Tibial nerve (tissue), 4 donors: Measurements from ENCODE around the gene AMACR. TPM values are rescaled to one million over a fixed set of nuclear protein-coding genes. Genes with fewer than 3 reads are reported as not detected.
"Not testable (repeated sequence)": the region's sequence is repeated elsewhere in the genome, so short reads cannot be mapped to it uniquely, and the experiment has no call there.

Source experiments
- DNase-seq, 2 donors: peaks; one replicate each; pipeline ENCODE4 v3.0.0-alpha.2; 2019; ENCODE audit warnings: low spot score in 2 of 2
- H3K27ac ChIP-seq, 4 donors: fragments of 200-600 bp; sonication (generic) in 3 of 4; one replicate each; pipeline ENCODE4 v1.5.1; 2017 to 2019; ENCODE audit warnings: mild to moderate bottlenecking in 1 of 4
- H3K27me3 ChIP-seq, 2 donors: fragments of 200-600 bp; sonication (generic) in 1 of 2; one replicate each; pipeline versions ENCODE4 v1.5.1 to v1.6.0; 2017 to 2019
- H3K36me3 ChIP-seq, 3 donors: fragments of 200-600 bp; sonication (generic); one replicate each; pipeline ENCODE4 v1.5.1; 2018 to 2019
- H3K4me1 ChIP-seq, 4 donors: fragments of 200-600 bp; sonication (generic) in 3 of 4; one replicate each; pipeline ENCODE4 v1.5.1; 2017 to 2019
- H3K4me3 ChIP-seq, 4 donors: fragments of 200-600 bp; sonication (generic) in 3 of 4; one replicate each; pipeline ENCODE4 v1.5.1; 2017 to 2019; ENCODE audit warnings: mild to moderate bottlenecking in 1 of 4, moderate library complexity in 1 of 4
- H3K9me3 ChIP-seq, 4 donors: fragments of 200-600 bp; sonication (generic) in 3 of 4; one replicate each; pipeline ENCODE4 v1.5.1; 2017 to 2019
- CTCF ChIP-seq, 5 experiments: fragments of 200-600 bp in 3 of 5; fragments of 450-650 bp in 2 of 5; sonication (generic) in 3 of 5; IDR thresholded peaks; one replicate each; pipeline ENCODE4 v1.5.1; 2016 to 2019; ENCODE audit warnings: antibody characterized with exemption in 5 of 5, mild to moderate bottlenecking in 3 of 5, moderate library complexity in 2 of 5
- EP300 ChIP-seq, 2 donors: sonication (generic); formaldehyde crosslinking; IDR thresholded peaks; one replicate each; pipeline ENCODE4 v1.6.1; 2017; ENCODE audit warnings: antibody characterized with exemption in 2 of 2, mild to moderate bottlenecking in 1 of 2
- POLR2A ChIP-seq, 2 donors: fragments of 450-650 bp; IDR thresholded peaks; one replicate each; pipeline ENCODE4 v1.6.1; 2017; ENCODE audit warnings: antibody characterized with exemption in 2 of 2, mild to moderate bottlenecking in 2 of 2, moderate library complexity in 2 of 2
- WGBS, 2 donors: methylation state at CpG; one replicate each; pipeline ENCODE4 v1.1.5; 2018; 5-methylcytosine and 5-hydroxymethylcytosine counted together
- total RNA-seq, 4 donors: library from RNA; depleted of rRNA; stranded (reverse); fragments of >200 nt; gene quantifications; one replicate each; pipeline ENCODE4 v1.1.0, GENCODE V29; 2016

The AMACR gene
- total RNA-seq, 4 donors from 2014 or later: 3.7 to 10.7 (median 7.5) TPM

- Histone ChIP-seq H3K27me3 (no peaks in the 10 kb centered on the region), H3K27ac (no peak overlapping the region), H3K4me3 (no peak overlapping the region), H3K9me3 (no peaks in the 10 kb centered on the region), H3K36me3 (peaks cover 0 to 15% (median 0%) of the 10 kb centered on the region in 3 donors), H3K4me1 (peaks cover 0 to 6% (median 0%) of the 10 kb centered on the region in 4 donors)
- TF ChIP-seq POLR2A (IDR thresholded peaks at IDR 0.05) (no peak), EP300 (IDR thresholded peaks at IDR 0.05) (no peak), CTCF (IDR thresholded peaks at IDR 0.05) (no peak)
- 92 to 100% methylated on average over 2 of the region's 2 CpGs for WGBS, 2 donors
- no peak for DNase-seq
Observed at GRCh38 chr5:34014626-34015025, 6.8 kb upstream of the AMACR start.

DNA sequence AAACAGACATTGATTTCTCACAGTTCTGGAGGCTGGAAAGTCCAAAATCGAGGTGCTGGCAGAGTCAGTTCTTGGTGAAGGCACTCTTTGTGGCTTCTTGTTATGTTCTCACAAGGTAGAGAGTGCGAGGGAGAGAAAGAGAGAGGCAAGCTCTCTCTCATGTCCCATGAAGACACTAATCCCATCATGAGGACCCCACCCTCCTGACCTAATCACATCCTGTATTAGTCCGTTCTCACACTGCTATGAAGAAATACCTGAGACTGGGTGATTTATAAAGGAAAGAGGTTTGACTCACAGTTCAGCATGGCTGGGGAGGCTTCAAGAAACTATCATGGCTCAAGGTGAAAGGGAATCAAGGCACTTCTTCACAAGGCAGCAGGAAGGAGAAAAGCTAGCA lies 5.7 kb upstream of the AMACR start:
- peaks cover 0 to 14% (median 0%) of the 10 kb centered on the region in 4 donors for H3K4me1 ChIP-seq
- TF ChIP-seq CTCF (IDR thresholded peaks at IDR 0.05) (no peak), EP300 (IDR thresholded peaks at IDR 0.05) (no peak), POLR2A (IDR thresholded peaks at IDR 0.05) (no peak)
- H3K27ac ChIP-seq: no peak overlapping the region
- H3K4me3 ChIP-seq: no peak overlapping the region
- H3K9me3 ChIP-seq: no peaks in the 10 kb centered on the region
- DNase-seq: no peak
- H3K36me3 ChIP-seq: peaks cover 0 to 7% (median 0%) of the 10 kb centered on the region in 3 donors
- WGBS, 2 donors: 90 to 96% methylated on average over 3 of the region's 3 CpGs
- no peaks in the 10 kb centered on the region for H3K27me3 ChIP-seq

GRCh38 chr5:34012791-34013190 lies 4.9 kb upstream of the AMACR start:
- Histone ChIP-seq H3K9me3 (no peaks in the 10 kb centered on the region), H3K4me1 (peaks cover 0 to 14% (median 0%) of the 10 kb centered on the region in 4 donors), H3K27me3 (no peaks in the 10 kb centered on the region), H3K36me3 (peaks cover 0 to 7% (median 0%) of the 10 kb centered on the region in 3 donors), H3K4me3 (no peak overlapping the region), H3K27ac (no peak overlapping the region)
- TF ChIP-seq POLR2A (IDR thresholded peaks at IDR 0.05) (no peak), EP300 (IDR thresholded peaks at IDR 0.05) (no peak), CTCF (IDR thresholded peaks at IDR 0.05) (no peak)
- no peak for DNase-seq

DNA sequence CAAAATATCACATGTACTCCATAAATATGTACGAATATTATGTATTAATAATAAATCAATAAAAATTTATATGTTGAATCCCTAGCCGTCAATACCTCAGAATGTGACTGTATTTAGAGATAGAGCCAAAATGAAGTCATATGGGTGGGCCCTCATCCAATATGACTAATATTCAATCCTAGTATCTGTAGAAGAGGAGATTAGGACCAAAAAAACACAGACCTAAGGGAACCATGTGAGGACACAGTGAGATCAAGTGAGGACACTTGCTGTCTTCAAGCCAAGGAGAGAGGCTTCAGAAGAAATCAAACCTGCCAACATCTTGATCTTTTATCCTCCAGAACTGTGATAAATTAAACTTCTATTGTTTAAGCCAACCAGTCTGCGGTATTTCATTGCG lies 3.7 kb upstream of the AMACR start:
- TF ChIP-seq CTCF (IDR thresholded peaks at IDR 0.05) (no peak), POLR2A (IDR thresholded peaks at IDR 0.05) (no peak), EP300 (IDR thresholded peaks at IDR 0.05) (no peak)
- Histone ChIP-seq H3K27me3 (no peaks in the 10 kb centered on the region), H3K27ac (no peak overlapping the region), H3K4me3 (no peak overlapping the region), H3K4me1 (peaks cover 0 to 20% (median 6%) of the 10 kb centered on the region in 4 donors), H3K9me3 (no peaks in the 10 kb centered on the region), H3K36me3 (peaks cover 0 to 7% (median 0%) of the 10 kb centered on the region in 3 donors)
- no peak for DNase-seq
- 74 to 83% methylated on average over 4 of the region's 4 CpGs for WGBS, 2 donors

DNA sequence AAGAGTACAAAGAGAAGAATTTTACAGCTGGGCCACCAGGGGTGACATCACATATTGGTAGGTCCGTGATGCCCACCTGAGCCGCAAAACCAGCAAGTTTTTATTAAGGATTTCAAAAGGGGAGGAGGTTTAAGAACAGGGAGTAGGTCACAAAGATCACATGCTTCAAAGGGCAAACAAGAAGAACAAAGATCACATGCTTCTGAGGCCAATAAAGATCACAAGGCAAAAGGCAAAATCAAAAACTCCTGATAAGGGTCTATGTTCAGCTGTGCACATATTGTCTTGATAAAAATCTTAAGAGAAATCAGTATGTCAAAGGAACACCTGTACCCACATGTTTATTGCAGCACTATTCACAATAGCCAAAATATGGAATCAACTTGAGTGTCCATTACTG lies 2.3 kb upstream of the AMACR start:
- H3K9me3 ChIP-seq, H3K27me3 ChIP-seq, DNase-seq, H3K27ac ChIP-seq, H3K4me3 ChIP-seq, H3K36me3 ChIP-seq: not testable (repeated sequence)
- 81 to 91% methylated on average over 2 of the region's 2 CpGs for WGBS, 2 donors
- H3K4me1 ChIP-seq: peaks cover 0 to 24% (median 8%) of the 10 kb centered on the region in 4 donors

- Histone ChIP-seq H3K36me3 (no peaks in the 10 kb centered on the region), H3K27ac (no peak overlapping the region), H3K4me3 (no peak overlapping the region), H3K9me3 (no peaks in the 10 kb centered on the region), H3K27me3 (no peaks in the 10 kb centered on the region), H3K4me1 (peaks cover 0 to 24% (median 8%) of the 10 kb centered on the region in 4 donors)
- no peak for DNase-seq
- 76 to 85% methylated on average over 1 of the region's 1 CpG for WGBS, 2 donors
- TF ChIP-seq CTCF (IDR thresholded peaks at IDR 0.05): no peak
- TF ChIP-seq POLR2A (IDR thresholded peaks at IDR 0.05): no peak
- TF ChIP-seq EP300 (IDR thresholded peaks at IDR 0.05): no peak
Observed at GRCh38 chr5:34009610-34010009, 1.8 kb upstream of the AMACR start.
